HG03565 (cell line): Measurements from ENCODE around the gene RNPEPL1.
A peak's percentile ranks its signal among the peaks of the same experiment; 100 is the strongest.

Source experiments
- ATAC-seq: cut with Tn5 transposase; IDR thresholded peaks from one replicate; pipeline ENCODE4 v1.9.1; 2021; ENCODE audit warnings: mild to moderate bottlenecking, moderate library complexity; ENCODE audit not compliant: unreplicated experiment

RNPEPL1 gene

DNA sequence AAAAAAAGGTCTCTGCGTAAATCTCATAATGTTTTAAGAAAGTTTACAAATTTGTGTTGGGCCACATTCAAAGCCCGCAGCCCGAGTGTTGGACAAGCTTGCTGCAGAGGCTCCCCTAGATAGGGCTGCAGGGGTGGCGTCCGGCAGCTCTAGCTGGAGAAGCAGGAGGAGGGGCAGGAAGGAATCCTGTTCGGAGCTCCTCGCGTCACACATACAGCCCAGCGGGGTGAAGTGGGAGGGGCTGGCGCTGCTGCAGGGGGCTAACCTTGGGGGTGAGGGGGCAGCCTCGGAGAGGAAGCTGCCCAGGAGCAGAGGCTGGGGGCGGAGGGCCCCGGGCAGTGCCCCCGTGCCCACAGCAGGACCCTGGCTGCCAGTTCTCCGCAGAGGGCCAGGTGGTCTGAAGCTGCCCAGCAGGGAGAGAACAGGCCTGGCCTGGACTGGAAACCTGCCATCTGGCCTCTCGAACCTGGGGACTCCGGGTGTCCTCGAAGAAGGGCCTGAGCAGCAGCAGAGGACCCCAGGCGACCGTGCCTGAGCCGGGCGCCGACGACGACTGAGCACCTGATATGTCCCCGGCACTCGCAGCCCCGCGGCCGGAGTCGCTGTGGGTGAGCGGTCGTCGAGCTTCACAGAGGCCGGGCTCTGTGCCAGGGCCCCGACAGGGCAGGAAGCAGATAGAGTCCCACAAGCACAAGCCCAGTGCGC, 54.4 kb downstream of the RNPEPL1 start:
- ATAC-seq: no peak

DNA sequence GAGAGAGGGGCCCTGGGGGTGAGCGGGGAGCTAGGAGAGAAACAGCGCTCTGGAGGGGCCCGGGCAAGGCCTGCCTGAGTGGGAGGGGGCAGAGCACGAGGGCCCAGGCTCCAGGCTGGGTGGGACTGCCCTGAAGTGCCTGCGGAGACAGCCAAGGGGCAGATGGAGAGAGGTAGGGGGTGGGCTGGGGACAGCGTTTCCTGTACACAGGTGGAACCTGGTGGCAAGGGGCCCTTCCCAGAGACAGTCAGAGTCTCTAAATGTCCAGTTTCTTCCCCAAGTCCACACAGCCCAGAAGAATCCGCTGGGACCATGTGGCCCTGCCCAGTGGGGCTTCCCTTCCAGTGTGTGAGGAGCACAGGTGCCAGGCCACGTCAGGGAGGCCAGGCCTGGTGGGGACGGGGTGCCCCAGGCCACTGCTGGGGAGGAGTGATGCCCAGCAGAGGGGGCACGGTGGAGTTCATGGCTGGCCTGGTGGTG, 55.3 kb downstream of the RNPEPL1 start:
- no peak for ATAC-seq

DNA sequence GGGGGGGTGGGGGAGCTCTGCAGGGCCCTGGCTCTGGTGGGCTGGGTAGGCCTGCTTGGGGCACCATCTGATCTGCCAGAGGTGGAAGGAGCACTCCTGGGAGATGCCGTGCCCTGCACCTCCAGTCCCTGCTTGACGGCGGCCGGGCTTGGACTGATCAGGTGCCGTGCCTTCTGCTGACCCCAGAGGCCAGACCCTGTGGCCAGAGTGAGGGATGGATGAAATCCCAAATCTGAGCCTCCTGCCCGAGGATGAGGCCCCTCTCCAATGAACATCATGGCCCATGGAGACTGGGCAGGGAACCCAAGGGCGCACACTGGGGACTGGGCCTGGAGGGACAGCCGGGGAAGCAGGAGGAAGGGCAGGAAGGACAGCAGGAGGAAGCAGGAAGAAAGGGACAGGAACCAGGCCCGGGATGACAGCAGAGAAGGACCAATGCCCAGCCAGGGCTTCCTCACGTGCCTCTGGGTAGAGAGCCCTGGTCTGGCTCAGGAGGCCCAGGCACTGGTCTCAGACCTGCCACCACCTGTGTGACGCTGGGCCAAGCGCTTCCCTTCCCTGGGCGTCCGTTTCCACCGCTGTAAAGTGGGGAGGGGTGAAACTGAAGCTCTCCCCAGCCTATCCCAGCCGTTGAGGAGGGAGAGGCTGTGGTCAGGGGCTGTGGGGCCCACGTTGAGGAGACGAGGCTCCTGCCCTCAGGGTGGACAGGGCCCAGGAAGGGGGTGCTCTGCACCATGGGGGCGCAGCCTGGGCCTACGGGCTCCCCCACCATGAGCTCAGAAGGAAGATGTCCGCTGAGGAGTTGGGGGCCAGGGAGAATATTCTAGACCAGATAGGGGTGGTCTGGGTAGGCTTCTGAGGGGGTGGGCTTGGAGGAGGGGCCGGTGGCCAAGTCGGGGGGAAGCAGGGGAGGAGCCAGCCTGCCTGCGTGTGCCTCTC, 56.0 kb downstream of the RNPEPL1 start:
- no peak for ATAC-seq

DNA sequence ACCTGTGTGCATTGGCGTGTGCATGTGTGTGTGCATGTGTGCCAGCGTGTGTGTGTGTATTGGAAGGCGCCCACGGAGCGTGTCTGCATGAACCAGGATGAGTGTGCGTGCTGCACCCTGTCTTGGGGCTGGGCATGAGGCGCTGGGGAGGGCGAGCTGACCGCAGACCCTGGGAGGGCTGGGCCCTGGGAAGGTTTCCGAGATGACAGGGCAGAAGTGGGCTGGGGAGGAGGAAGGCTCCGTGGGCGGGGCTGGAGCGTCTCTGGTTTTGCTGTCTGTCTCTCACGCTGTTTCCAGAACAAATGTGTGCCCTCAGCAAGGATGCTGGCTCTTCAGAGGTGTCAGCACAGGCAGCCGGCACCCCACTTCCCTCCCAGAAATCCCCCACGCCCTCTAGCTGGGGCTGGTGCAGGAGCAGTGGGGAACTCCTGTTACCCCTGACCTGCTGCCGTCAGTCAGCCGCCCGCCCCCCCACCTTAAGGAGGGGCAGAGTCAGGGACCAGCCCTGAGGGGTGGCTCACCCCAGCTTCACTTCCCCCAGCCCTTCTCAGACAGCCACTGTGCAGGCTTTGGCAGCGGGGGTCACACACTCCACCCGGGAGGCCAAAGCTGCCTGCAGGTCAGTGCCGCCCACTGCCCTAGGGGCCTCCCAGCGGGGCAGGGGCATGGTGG, 56.8 kb downstream of the RNPEPL1 start, which contains the start of gene GPR35:
GPR35 (plus strand) TSS at position 531 of the 672 bp plus-strand sequence. CDS start 4,473 bp downstream, outside the sequence.
- peak; percentile 36 for ATAC-seq

DNA sequence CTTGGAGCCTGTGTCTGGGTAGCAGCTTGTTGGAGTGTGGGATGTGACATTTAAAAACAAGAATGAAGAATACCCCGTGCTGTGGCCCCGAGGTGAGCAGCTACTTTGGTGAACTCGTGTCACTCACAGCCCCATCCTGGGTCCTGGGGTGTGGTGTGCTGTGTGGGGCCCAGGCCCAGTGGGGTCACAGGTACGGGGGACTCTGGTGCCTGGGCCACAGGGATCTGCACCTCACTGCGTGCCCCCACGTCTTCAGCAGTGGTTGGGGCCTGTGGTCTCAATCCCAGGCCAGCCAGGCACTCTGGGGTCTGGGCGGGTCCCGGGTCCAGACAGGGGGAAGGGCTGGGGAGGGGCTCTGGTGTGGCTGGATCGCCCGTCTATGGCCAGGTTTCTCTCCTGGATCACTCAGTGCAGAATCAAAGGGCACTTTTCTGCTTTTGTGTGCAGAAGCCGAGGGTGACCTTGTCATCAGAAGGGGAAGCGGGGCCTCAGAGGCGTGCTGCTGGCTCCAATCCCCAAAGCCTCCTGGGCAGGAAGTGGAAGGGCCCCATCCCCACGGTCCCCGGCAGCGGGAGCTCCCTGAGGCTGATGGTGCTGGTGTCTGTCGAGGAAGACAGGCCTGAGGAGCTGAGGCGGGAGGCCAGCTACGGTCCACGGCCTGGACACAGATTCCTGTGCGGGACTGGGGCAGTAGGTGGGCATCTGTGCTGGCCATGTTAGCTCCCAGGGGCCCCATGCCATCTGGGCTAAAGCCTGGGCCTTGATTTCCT, 58.4 kb downstream of the RNPEPL1 start:
- no peak for ATAC-seq

DNA sequence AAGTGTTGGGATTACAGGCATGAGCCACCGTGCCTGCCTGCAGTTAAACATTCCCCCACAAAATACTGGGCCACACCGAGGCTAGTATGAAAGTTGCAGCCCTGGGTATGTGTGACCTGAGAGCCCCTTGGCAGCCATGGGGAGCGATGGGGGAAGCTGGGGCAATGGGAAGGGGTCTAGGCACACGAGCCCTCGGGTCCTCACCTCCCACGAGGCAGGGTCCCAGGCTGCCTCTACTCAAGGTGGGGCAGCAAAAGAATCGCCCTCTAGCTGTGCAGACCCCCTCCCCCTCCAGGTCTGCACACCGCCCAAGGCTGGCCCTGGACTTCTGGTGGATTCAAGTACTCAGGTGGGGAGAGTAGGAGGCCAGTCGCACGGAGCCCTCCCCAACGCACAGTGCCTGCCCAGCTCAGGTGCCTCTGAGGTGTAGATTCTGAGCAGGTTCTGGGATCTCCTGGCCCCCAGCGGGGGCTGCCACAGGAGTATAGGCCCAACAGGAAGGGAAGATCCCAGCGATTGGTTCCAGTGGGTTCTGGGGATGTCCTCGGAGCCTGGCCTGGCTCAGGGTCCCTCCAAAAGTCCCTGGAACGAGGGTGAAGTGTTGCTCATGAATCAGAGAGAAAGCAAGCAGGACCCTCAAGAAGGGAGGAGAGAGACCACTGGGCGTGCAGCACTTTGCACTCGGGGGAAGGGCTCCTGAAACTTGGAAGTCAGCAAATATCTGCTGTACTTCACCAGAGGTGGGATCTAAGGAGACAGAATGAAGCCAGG, 59.6 kb downstream of the RNPEPL1 start:
- no peak for ATAC-seq

DNA sequence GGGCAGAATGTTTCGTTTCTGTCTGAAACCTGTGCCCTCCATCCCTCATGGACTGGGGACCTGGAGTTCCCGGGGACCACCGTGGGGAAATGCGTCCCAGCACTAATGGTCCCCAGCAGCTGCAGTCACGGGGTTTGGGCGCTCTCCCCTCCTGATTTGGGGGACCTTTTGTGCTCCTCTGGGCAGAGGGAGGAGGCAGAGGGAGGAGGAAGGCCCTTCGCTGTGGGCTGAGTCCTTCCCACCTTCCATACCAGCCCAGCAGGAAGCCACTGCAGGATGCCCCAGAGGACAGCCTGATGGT, 60.2 kb downstream of the RNPEPL1 start:
- no peak for ATAC-seq

DNA sequence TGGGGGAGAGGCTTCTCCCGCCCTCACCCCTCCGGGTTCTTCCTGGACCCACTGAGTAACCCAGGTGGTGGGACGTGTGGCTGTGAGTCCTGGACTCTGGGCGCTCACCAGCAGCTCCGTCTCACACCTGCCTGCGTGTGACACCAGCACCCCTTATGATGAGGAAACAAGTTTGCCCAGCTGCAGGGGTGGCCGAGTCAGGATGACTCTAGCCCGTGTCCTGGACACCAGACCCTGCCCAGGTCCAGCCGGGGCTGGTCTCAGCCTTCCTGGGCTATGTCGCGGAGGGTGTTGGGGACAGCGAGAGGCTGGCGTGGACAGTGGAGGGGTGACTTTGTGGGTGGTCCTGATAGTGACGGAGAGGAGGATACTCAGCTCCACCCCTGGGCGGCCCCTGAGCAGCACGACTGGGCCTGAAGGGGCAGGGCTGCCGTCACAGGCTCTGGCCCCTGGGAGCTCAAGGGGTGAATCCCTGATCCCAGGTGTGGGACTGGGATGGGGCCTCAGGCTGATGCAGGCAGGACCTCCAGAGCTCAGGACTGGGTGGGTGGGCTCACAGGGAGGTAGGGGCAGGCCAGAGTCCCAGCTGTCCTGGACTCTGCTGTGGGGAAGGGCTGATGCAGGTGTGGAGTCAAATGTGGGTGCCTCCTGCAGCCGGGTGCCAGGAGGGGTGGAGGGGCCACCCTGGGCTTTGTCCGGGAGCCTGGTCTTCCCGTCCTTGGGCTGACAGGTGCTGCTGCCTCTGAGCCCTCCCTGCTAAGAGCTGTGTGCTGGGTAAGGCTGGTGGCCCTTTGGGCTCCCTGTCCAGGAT, 60.7 kb downstream of the RNPEPL1 start:
- no peak for ATAC-seq

DNA sequence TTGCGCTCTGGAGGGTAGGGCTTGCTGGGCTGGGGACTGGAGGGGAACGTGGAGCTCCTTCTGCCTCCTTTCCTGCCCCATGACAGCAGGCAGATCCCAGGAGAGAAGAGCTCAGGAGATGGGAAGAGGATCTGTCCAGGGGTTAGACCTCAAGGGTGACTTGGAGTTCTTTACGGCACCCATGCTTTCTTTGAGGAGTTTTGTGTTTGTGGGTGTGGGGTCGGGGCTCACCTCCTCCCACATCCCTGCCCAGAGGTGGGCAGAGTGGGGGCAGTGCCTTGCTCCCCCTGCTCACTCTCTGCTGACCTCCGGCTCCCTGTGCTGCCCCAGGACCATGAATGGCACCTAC, 61.3 kb downstream of the RNPEPL1 start:
- no peak for ATAC-seq

DNA sequence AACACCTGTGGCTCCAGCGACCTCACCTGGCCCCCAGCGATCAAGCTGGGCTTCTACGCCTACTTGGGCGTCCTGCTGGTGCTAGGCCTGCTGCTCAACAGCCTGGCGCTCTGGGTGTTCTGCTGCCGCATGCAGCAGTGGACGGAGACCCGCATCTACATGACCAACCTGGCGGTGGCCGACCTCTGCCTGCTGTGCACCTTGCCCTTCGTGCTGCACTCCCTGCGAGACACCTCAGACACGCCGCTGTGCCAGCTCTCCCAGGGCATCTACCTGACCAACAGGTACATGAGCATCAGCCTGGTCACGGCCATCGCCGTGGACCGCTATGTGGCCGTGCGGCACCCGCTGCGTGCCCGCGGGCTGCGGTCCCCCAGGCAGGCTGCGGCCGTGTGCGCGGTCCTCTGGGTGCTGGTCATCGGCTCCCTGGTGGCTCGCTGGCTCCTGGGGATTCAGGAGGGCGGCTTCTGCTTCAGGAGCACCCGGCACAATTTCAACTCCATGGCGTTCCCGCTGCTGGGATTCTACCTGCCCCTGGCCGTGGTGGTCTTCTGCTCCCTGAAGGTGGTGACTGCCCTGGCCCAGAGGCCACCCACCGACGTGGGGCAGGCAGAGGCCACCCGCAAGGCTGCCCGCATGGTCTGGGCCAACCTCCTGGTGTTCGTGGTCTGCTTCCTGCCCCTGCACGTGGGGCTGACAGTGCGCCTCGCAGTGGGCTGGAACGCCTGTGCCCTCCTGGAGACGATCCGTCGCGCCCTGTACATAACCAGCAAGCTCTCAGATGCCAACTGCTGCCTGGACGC, 61.9 kb downstream of the RNPEPL1 start:
- ATAC-seq: no peak
